Measurements from ENCODE around the gene FIBCD1. TPM values are rescaled to one million over a fixed set of nuclear protein-coding genes. Genes with fewer than 3 reads are reported as not detected.

FIBCD1 gene
- total RNA-seq, 4 donors from 2014 or later, result not detected

- no peak for DNase-seq
- Histone ChIP-seq H3K36me3 (peaks cover 0 to 74% (median 8%) of the 10 kb centered on the region in 3 donors), H3K4me3 (no peak overlapping the region), H3K27ac (peak overlapping the region in 3 of 4 donors; percentile 10 to 71 (median 45)), H3K9me3 (no peaks in the 10 kb centered on the region), H3K27me3 (no peaks in the 10 kb centered on the region), H3K4me1 (peaks cover 3 to 79% (median 31%) of the 10 kb centered on the region in 3 donors)
- intact Hi-C loops (cut with DNase I), result loop anchor here (5.0 kb wide), 2 partner anchors 95 to 155 kb away; no protein-coding TSS in a partner anchor
- no peak for TF ChIP-seq POLR2A (IDR thresholded peaks at IDR 0.05)
- TF ChIP-seq, protein P1, sequence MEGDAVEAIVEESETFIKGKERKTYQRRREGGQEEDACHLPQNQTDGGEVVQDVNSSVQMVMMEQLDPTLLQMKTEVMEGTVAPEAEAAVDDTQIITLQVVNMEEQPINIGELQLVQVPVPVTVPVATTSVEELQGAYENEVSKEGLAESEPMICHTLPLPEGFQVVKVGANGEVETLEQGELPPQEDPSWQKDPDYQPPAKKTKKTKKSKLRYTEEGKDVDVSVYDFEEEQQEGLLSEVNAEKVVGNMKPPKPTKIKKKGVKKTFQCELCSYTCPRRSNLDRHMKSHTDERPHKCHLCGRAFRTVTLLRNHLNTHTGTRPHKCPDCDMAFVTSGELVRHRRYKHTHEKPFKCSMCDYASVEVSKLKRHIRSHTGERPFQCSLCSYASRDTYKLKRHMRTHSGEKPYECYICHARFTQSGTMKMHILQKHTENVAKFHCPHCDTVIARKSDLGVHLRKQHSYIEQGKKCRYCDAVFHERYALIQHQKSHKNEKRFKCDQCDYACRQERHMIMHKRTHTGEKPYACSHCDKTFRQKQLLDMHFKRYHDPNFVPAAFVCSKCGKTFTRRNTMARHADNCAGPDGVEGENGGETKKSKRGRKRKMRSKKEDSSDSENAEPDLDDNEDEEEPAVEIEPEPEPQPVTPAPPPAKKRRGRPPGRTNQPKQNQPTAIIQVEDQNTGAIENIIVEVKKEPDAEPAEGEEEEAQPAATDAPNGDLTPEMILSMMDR (IDR thresholded peaks at IDR 0.05), result no peak
- 80 to 81% methylated on average over 8 of the region's 8 CpGs for WGBS, 2 donors
Observed at GRCh38 chr9:130862217-130862616, 76.8 kb downstream of the FIBCD1 start.

- intact Hi-C loops (cut with DNase I), result loop anchor here (5.0 kb wide), 2 partner anchors 94 to 154 kb away; no protein-coding TSS in a partner anchor
- 73 to 80% methylated on average over 8 of the region's 8 CpGs for WGBS, 2 donors
- Histone ChIP-seq H3K27me3 (no peaks in the 10 kb centered on the region), H3K4me1 (peaks cover 3 to 74% (median 31%) of the 10 kb centered on the region in 3 donors), H3K36me3 (peaks cover 0 to 81% (median 8%) of the 10 kb centered on the region in 3 donors), H3K4me3 (no peak overlapping the region), H3K9me3 (no peaks in the 10 kb centered on the region), H3K27ac (peak overlapping the region in 3 of 4 donors; percentile 45 to 86 (median 71))
- no peak for TF ChIP-seq POLR2A (IDR thresholded peaks at IDR 0.05)
- TF ChIP-seq, protein P1 (IDR thresholded peaks at IDR 0.05), result no peak
- no peak for DNase-seq
Observed at GRCh38 chr9:130861372-130862180, 77.5 kb downstream of the FIBCD1 start.

GRCh38 chr9:130860458-130861316, 78.4 kb downstream of the FIBCD1 start:
- Histone ChIP-seq H3K27ac (peak overlapping the region; percentile 56 to 86 (median 72)), H3K27me3 (no peaks in the 10 kb centered on the region), H3K36me3 (peaks cover 3 to 89% (median 15%) of the 10 kb centered on the region in 3 donors), H3K4me3 (peak overlapping the region in 1 of 4 donors; percentile 39), H3K4me1 (peaks cover 3 to 68% (median 31%) of the 10 kb centered on the region in 3 donors), H3K9me3 (no peaks in the 10 kb centered on the region)
- TF ChIP-seq, protein P1 (IDR thresholded peaks at IDR 0.05), result peak in 3 of 6 experiments; percentile 14 to 33 (median 25)
- no peak for TF ChIP-seq POLR2A (IDR thresholded peaks at IDR 0.05)
- 61 to 62% methylated on average over 25 to 27 of the region's 28 CpGs for WGBS, 2 donors
- no peak for DNase-seq
- intact Hi-C loops (cut with DNase I), result loop anchor here (5.0 kb wide), 2 partner anchors 93 to 153 kb away; no protein-coding TSS in a partner anchor

GRCh38 chr9:130858739-130859705, 80.0 kb downstream of the FIBCD1 start:
- no peak for DNase-seq
- Histone ChIP-seq H3K4me1 (peaks cover 3 to 64% (median 31%) of the 10 kb centered on the region in 3 donors), H3K9me3 (no peaks in the 10 kb centered on the region), H3K4me3 (no peak overlapping the region), H3K27me3 (no peaks in the 10 kb centered on the region), H3K27ac (peak overlapping the region; percentile 19 to 74 (median 68)), H3K36me3 (peaks cover 14 to 89% (median 19%) of the 10 kb centered on the region in 3 donors)
- 66 to 73% methylated on average over 11 to 15 of the region's 20 CpGs for WGBS, 2 donors
- TF ChIP-seq, protein P1 (IDR thresholded peaks at IDR 0.05), result no peak
- TF ChIP-seq POLR2A (IDR thresholded peaks at IDR 0.05), result no peak
- intact Hi-C loops (cut with DNase I), result no loop called here
